GM10248 (cell line): ENCODE data around the gene GALNTL6.
A peak's percentile ranks its signal among the peaks of the same experiment; 100 is the strongest.
"Not testable (repeated sequence)": the region's sequence is repeated elsewhere in the genome, so short reads cannot be mapped to it uniquely, and the experiment has no call there.

Experiments used
- CTCF ChIA-PET: fragments of 300-600 bp; sonication (Branson Sonifier 250); formaldehyde crosslinking; extraction: SDS; loops from one replicate; lab custom pipeline; 2021; ENCODE audit warnings: antibody characterized with exemption; lab: Yijun Ruan, JAX
- POLR2A ChIA-PET: fragments of 350-650 bp; sonication (Branson Sonifier 250); formaldehyde crosslinking; extraction: SDS; loops from one replicate; lab custom pipeline; 2020; ENCODE audit warnings: antibody characterized with exemption; lab: Yijun Ruan, JAX
- DNase-seq: peaks from one replicate; pipeline ENCODE4 v3.0.0; 2012; ENCODE audit errors: extremely low spot score
- CTCF ChIP-seq: IDR thresholded peaks from 2 replicates; pipeline ENCODE4 v1.5.1; 2012; ENCODE audit warnings: mild to moderate bottlenecking, low read depth; ENCODE audit errors: extremely low read depth, missing control alignments, control extremely low read depth

GALNTL6 gene

GRCh38 chr4:173013232-173013930 lies 1200.2 kb downstream of the GALNTL6 start:
- ChIA-PET CTCF (interaction anchor here (0.6 to 4.8 kb wide), 74 partner anchors 9 to 492 kb away, joined by 3 to 160 read pairs (median 5); no protein-coding TSS in a partner anchor), POLR2A (no interaction called here)
- peak; percentile 57 for DNase-seq
- peak; percentile 65 for TF ChIP-seq CTCF

- no peak for TF ChIP-seq CTCF
- DNase-seq: no peak
- ChIA-PET CTCF (interaction anchor here (0.6 to 4.8 kb wide), 65 partner anchors 9 to 492 kb away, joined by 3 to 160 read pairs (median 5); no protein-coding TSS in a partner anchor), POLR2A (no interaction called here)
These were observed 1200.9 kb downstream of the GALNTL6 start for GRCh38 chr4:173014113-173014558.

- no peak for DNase-seq
- TF ChIP-seq CTCF: no peak
- ChIA-PET POLR2A (no interaction called here), CTCF (interaction anchor here (2.2 to 4.3 kb wide), 3 partner anchors 246 to 286 kb away, joined by 15 to 82 read pairs (median 32); no protein-coding TSS in a partner anchor)
These were observed 1201.6 kb downstream of the GALNTL6 start for GRCh38 chr4:173014836-173015235.

GRCh38 chr4:173017802-173018201 lies 1204.6 kb downstream of the GALNTL6 start:
- ChIA-PET CTCF (interaction anchor here (2.3 to 8.6 kb wide), 2 partner anchors 240 to 284 kb away, joined by 11 to 125 read pairs; no protein-coding TSS in a partner anchor), POLR2A (no interaction called here)
- no peak for DNase-seq
- TF ChIP-seq CTCF: no peak

- POLR2A ChIA-PET: no interaction called here
- no peak for DNase-seq
- CTCF ChIA-PET: interaction anchor here (2.3 to 8.6 kb wide), 2 partner anchors 239 to 283 kb away, joined by 11 to 125 read pairs; no protein-coding TSS in a partner anchor
- no peak for TF ChIP-seq CTCF
These were observed 1205.2 kb downstream of the GALNTL6 start for GRCh38 chr4:173018446-173018845.

GRCh38 chr4:173019664-173020063 lies 1206.5 kb downstream of the GALNTL6 start:
- CTCF ChIA-PET: interaction anchor here (0.9 to 8.6 kb wide), 5 partner anchors 149 to 282 kb away, joined by 3 to 125 read pairs (median 3); partner anchors contain the start of gene GALNT7
- POLR2A ChIA-PET: no interaction called here
- no peak for TF ChIP-seq CTCF
- DNase-seq: no peak

- DNase-seq, POLR2A ChIA-PET: not testable (repeated sequence)
- CTCF ChIA-PET: interaction anchor here (1.3 to 8.6 kb wide), 9 partner anchors 9 to 398 kb away, joined by 3 to 125 read pairs (median 10); no protein-coding TSS in a partner anchor
These were observed 1208.8 kb downstream of the GALNTL6 start for GRCh38 chr4:173021746-173022573.
